H9 (cell line): ENCODE measurements around the gene SLC25A3. TPM values are rescaled to one million over a fixed set of nuclear protein-coding genes. Genes with fewer than 3 reads are reported as not detected.

Experiments
- DNase-seq: peaks from one replicate; pipeline ENCODE4 v3.0.0-alpha.2; 2017
- H2AFZ ChIP-seq: one replicate; pipeline ENCODE4 v1.6.1; 2013; ENCODE audit warnings: mild to moderate bottlenecking, low read length, control low read depth, moderate library complexity
- H2AK5ac ChIP-seq: 2 replicates; pipeline ENCODE4 v1.6.1; 2013; ENCODE audit warnings: low read length, control low read depth, mixed read lengths; ENCODE audit not compliant: insufficient read length
- H2BK120ac ChIP-seq: one replicate; pipeline ENCODE4 v1.6.1; 2013; ENCODE audit warnings: low read depth, mild to moderate bottlenecking, low read length, control low read depth, inconsistent platforms; ENCODE audit not compliant: poor library complexity, severe bottlenecking
- H2BK12ac ChIP-seq: 2 replicates; pipeline ENCODE4 v1.6.1; 2013; ENCODE audit warnings: low read length, control low read depth, mixed read lengths, low read depth; ENCODE audit not compliant: insufficient read length
- H2BK15ac ChIP-seq: 2 replicates; pipeline ENCODE4 v1.6.1; 2013; ENCODE audit warnings: low read depth, low read length, control low read depth
- H2BK20ac ChIP-seq: one replicate; pipeline ENCODE4 v1.6.1; 2013; ENCODE audit warnings: low read depth, mild to moderate bottlenecking, low read length, control low read depth, inconsistent platforms; ENCODE audit not compliant: poor library complexity, severe bottlenecking
- H2BK5ac ChIP-seq: 2 replicates; pipeline ENCODE4 v1.6.1; 2013; ENCODE audit warnings: low read length, control low read depth, mixed read lengths; ENCODE audit not compliant: insufficient read length
- H3K14ac ChIP-seq: 2 replicates; pipeline ENCODE4 v1.6.1; 2013; ENCODE audit warnings: low read length, control low read depth; ENCODE audit not compliant: insufficient read depth
- H3K18ac ChIP-seq: 2 replicates; pipeline ENCODE4 v1.6.1; 2013; ENCODE audit warnings: low read depth, mild to moderate bottlenecking, mixed read lengths, low read length, control low read depth; ENCODE audit not compliant: insufficient read length
- H3K23ac ChIP-seq: 2 replicates; pipeline ENCODE4 v1.6.1; 2013; ENCODE audit warnings: low read length, control low read depth, mixed read lengths, low read depth; ENCODE audit not compliant: insufficient read length
- H3K23me2 ChIP-seq: 2 replicates; pipeline ENCODE4 v1.6.1; 2013; ENCODE audit warnings: low read depth, mild to moderate bottlenecking, mixed read lengths, low read length, control low read depth; ENCODE audit not compliant: insufficient read length, poor library complexity, severe bottlenecking
- H3K27ac ChIP-seq: 2 replicates; pipeline ENCODE4 v1.5.1; 2013; ENCODE audit warnings: low read length, control low read depth, mixed read lengths, low read depth; ENCODE audit not compliant: insufficient read length
- H3K27me3 ChIP-seq: 2 replicates; pipeline ENCODE4 v1.6.1; 2013; ENCODE audit warnings: low read length, control low read depth, inconsistent platforms; ENCODE audit not compliant: insufficient read depth
- H3K4ac ChIP-seq: 2 replicates; pipeline ENCODE4 v1.6.1; 2013; ENCODE audit warnings: low read depth, mild to moderate bottlenecking, control low read depth, inconsistent platforms, low read length, moderate library complexity
- H3K4me1 ChIP-seq: 2 replicates; pipeline ENCODE4 v1.6.1; 2013; ENCODE audit warnings: low read length, control low read depth, inconsistent platforms; ENCODE audit not compliant: insufficient read depth
- H3K4me2 ChIP-seq: 2 replicates; pipeline ENCODE4 v1.6.1; 2013; ENCODE audit warnings: low read length, control low read depth, mixed read lengths; ENCODE audit not compliant: insufficient read length, insufficient read depth
- H3K56ac ChIP-seq: 2 replicates; pipeline ENCODE4 v1.6.1; 2013; ENCODE audit warnings: low read depth, mild to moderate bottlenecking, mixed read lengths, low read length, control low read depth; ENCODE audit not compliant: insufficient read length
- H3K79me1 ChIP-seq: 2 replicates; pipeline ENCODE4 v1.6.1; 2013; ENCODE audit warnings: low read depth, mild to moderate bottlenecking, moderate library complexity, low read length, control low read depth, inconsistent platforms; ENCODE audit not compliant: insufficient read depth, poor library complexity, severe bottlenecking
- H3K79me2 ChIP-seq: 2 replicates; pipeline ENCODE4 v1.6.1; 2013; ENCODE audit warnings: low read length, control low read depth, inconsistent platforms; ENCODE audit not compliant: insufficient read depth
- H3K9ac ChIP-seq: 2 replicates; pipeline ENCODE4 v1.6.1; 2013; ENCODE audit warnings: low read length, control low read depth, mixed read lengths; ENCODE audit not compliant: insufficient read length; ENCODE audit errors: extremely low read depth
- H3K9me3 ChIP-seq: one replicate; pipeline ENCODE4 v1.6.1; 2013; ENCODE audit warnings: low read depth, low read length, inconsistent platforms; ENCODE audit not compliant: control insufficient read depth
- H3T11ph ChIP-seq: one replicate; pipeline ENCODE4 v1.6.1; 2013; ENCODE audit warnings: mild to moderate bottlenecking, low read length, control low read depth, inconsistent platforms
- H4K20me1 ChIP-seq: one replicate; pipeline ENCODE4 v1.6.1; 2013; ENCODE audit not compliant: control insufficient read depth, insufficient read length, insufficient read depth
- H4K5ac ChIP-seq: 2 replicates; pipeline ENCODE4 v1.6.1; 2013; ENCODE audit warnings: low read depth, mild to moderate bottlenecking, mixed read lengths, low read length, control low read depth; ENCODE audit not compliant: insufficient read length
- H4K8ac ChIP-seq: replicated peaks from 2 replicates; pipeline ENCODE4 v1.6.1; 2013; ENCODE audit warnings: low read length, control low read depth, mixed read lengths, low read depth; ENCODE audit not compliant: insufficient read length
- H4K91ac ChIP-seq: 2 replicates; pipeline ENCODE4 v1.6.1; 2013; ENCODE audit warnings: low read depth, mild to moderate bottlenecking, moderate library complexity, mixed read lengths, low read length, control low read depth; ENCODE audit not compliant: insufficient read length
- H3K27ac Mint-ChIP-seq, 3 experiments: 2 replicates in 2 of 3; 3 replicates in 1 of 3; pipeline ENCODE4 v1.8.0; 2020 to 2021; ENCODE audit warnings: mixed read lengths in 3 of 3, mild to moderate bottlenecking in 1 of 3, moderate library complexity in 1 of 3
- H3K27me3 Mint-ChIP-seq: 2 replicates; pipeline ENCODE4 v1.8.0; 2021; ENCODE audit warnings: low read depth, mild to moderate bottlenecking, moderate library complexity, mixed read lengths
- H3K36me3 Mint-ChIP-seq, 3 experiments: 2 replicates in 2 of 3; 3 replicates in 1 of 3; pipeline ENCODE4 v1.8.0; 2020 to 2021; ENCODE audit warnings: low read depth in 3 of 3, mixed read lengths in 3 of 3; ENCODE audit not compliant: insufficient read depth in 1 of 3
- H3K4me1 Mint-ChIP-seq, 2 experiments: 2 replicates each; pipeline ENCODE4 v1.8.0; 2020; ENCODE audit warnings: mixed read lengths in 2 of 2
- H3K4me3 Mint-ChIP-seq, 2 experiments: 2 replicates in 1 of 2; 3 replicates in 1 of 2; pipeline ENCODE4 v1.8.0; 2020 to 2021; ENCODE audit warnings: mild to moderate bottlenecking in 2 of 2, mixed read lengths in 2 of 2, moderate library complexity in 1 of 2
- H3K9me3 Mint-ChIP-seq, 2 experiments: 2 replicates in 1 of 2; 3 replicates in 1 of 2; pipeline ENCODE4 v1.8.0; 2020; ENCODE audit warnings: mild to moderate bottlenecking in 2 of 2, mixed read lengths in 2 of 2, moderate library complexity in 1 of 2
- CTCF ChIP-seq: fragments of 200-600 bp; sonication (generic); conservative IDR thresholded peaks from 3 replicates; pipeline ENCODE4 v1.8.0; 2021; ENCODE audit warnings: antibody characterized with exemption, mild to moderate bottlenecking
- WGBS: extraction: QIAGEN DNeasy Blood & Tissue Kit; methylation state at CpG from one replicate; pipeline ENCODE4 v1.1.7; 2013; ENCODE audit warnings: missing lambda C conversion rate, low lambda C conversion rate, mixed read lengths; ENCODE audit not compliant: insufficient read length; ENCODE audit errors: extremely low coverage; 5-methylcytosine and 5-hydroxymethylcytosine counted together
- total RNA-seq: library from RNA; stranded (reverse); gene quantifications from 2 replicates; pipeline ENCODE4 v1.2.1, GENCODE V29; 2021

Gene SLC25A3
- total RNA-seq, 1 experiment from 2014 or later: 673 TPM

GRCh38 chr12:98644712-98645571 is 51.5 kb downstream of the SLC25A3 start, which contains the start of the genes APAF1 and IKBIP:
Gene APAF1, plus strand, starts transcription at chr12:98645290. Its CDS starts 3,070 bp downstream, at chr12:98648360.
Gene IKBIP, minus strand, starts transcription at chr12:98644788. Its CDS starts 87 bp downstream, at chr12:98644701.
- no peaks in the 10 kb centered on the region for H3K9me3 ChIP-seq
- DNase-seq: peak; percentile 97
- TF ChIP-seq CTCF: no peak
- peak within 1 kb of the TSS; percentile 94 to 97 for H3K4me3 Mint-ChIP-seq
- H3K27ac Mint-ChIP-seq: peak within 1 kb of the TSS; percentile 90 to 96 (median 95)
- H4K20me1 ChIP-seq: peaks cover 3% of the 10 kb centered on the region
- H2BK120ac ChIP-seq: no peak within 1 kb of the TSS
- no peak within 1 kb of the TSS for H2BK12ac ChIP-seq
- peak within 1 kb of the TSS; percentile 41 for H2AFZ ChIP-seq
- no peaks in the 10 kb centered on the region; the same call in 1 of the 2 replicates for H3K4me1 ChIP-seq
- no peaks in the 10 kb centered on the region for H3K27me3 ChIP-seq
- H3K4me1 Mint-ChIP-seq: peaks cover 12 to 18% of the 10 kb centered on the region in 2 experiments
- no peaks in the 10 kb centered on the region for H3K27me3 Mint-ChIP-seq
- no peak within 1 kb of the TSS for H2AK5ac ChIP-seq
- no peak within 1 kb of the TSS for H4K5ac ChIP-seq
- H3K14ac ChIP-seq: peak within 1 kb of the TSS; percentile 76
- no peak within 1 kb of the TSS for H3K56ac ChIP-seq
- H3K27ac ChIP-seq: no peak within 1 kb of the TSS
- peaks cover 8 to 23% (median 13%) of the 10 kb centered on the region in 3 experiments for H3K36me3 Mint-ChIP-seq
- H3K23me2 ChIP-seq: no peaks in the 10 kb centered on the region
- no peak within 1 kb of the TSS for H2BK5ac ChIP-seq
- H3T11ph ChIP-seq: no peak within 1 kb of the TSS
- no peak within 1 kb of the TSS for H4K91ac ChIP-seq
- no peak within 1 kb of the TSS for H2BK15ac ChIP-seq
- no peaks in the 10 kb centered on the region; the same call in 1 of the 2 replicates for H3K79me2 ChIP-seq
- peak within 1 kb of the TSS; percentile 88 for H3K4me2 ChIP-seq
- H3K4ac ChIP-seq: no peak within 1 kb of the TSS
- H3K23ac ChIP-seq: no peak within 1 kb of the TSS
- H3K79me1 ChIP-seq: no peaks in the 10 kb centered on the region
- no CpG with 5 or more reads among the region's 91 CpGs for WGBS
- H3K9ac ChIP-seq: peak within 1 kb of the TSS; percentile 67
- H3K9me3 Mint-ChIP-seq: no peaks in the 10 kb centered on the region; a peak in 1 of 5 replicates
- H4K8ac ChIP-seq: no peak within 1 kb of the TSS
- no peak within 1 kb of the TSS for H2BK20ac ChIP-seq
- no peak within 1 kb of the TSS for H3K18ac ChIP-seq
